RWPE2 (cell line): Measurements from ENCODE around the gene ANKIB1.
"Not testable (repeated sequence)": the region's sequence is repeated elsewhere in the genome, so short reads cannot be mapped to it uniquely, and the experiment has no call there.

Source experiments
- ATAC-seq: fragments of 200-7000 bp; cut with Tn5 transposase; 3 replicates; pipeline ENCODE4 v1.9.1; 2021; ENCODE audit warnings: low read depth
- DNase-seq: peaks from one replicate; pipeline ENCODE4 v3.0.0-alpha.2; 2020; ENCODE audit warnings: low spot score
- H3K27ac ChIP-seq: fragments of 450-650 bp; 2 replicates; pipeline ENCODE4 v1.5.1; 2017; ENCODE audit warnings: mild to moderate bottlenecking; ENCODE audit not compliant: poor library complexity, severe bottlenecking
- H3K27me3 ChIP-seq: fragments of 250-450 bp; sonication (Bioruptor Pico); 2 replicates; pipeline ENCODE4 v1.5.1; 2021; ENCODE audit warnings: mild to moderate bottlenecking, moderate library complexity; ENCODE audit not compliant: insufficient read depth, poor library complexity, severe bottlenecking
- H3K36me3 ChIP-seq: fragments of 250-450 bp; sonication (Bioruptor Pico); 2 replicates; pipeline ENCODE4 v1.5.1; 2020; ENCODE audit warnings: low read depth, mild to moderate bottlenecking, moderate library complexity
- H3K4me1 ChIP-seq: fragments of 250-450 bp; sonication (Bioruptor Pico); 2 replicates; pipeline ENCODE4 v1.5.1; 2021; ENCODE audit warnings: mild to moderate bottlenecking, moderate library complexity; ENCODE audit not compliant: insufficient read depth, poor library complexity, severe bottlenecking
- H3K4me3 ChIP-seq: fragments of 250-450 bp; sonication (Bioruptor Pico); 2 replicates; pipeline ENCODE4 v1.5.1; 2021; ENCODE audit warnings: mild to moderate bottlenecking, moderate library complexity; ENCODE audit not compliant: severe bottlenecking
- H3K9me3 ChIP-seq: fragments of 250-450 bp; sonication (Bioruptor Pico); 2 replicates; pipeline ENCODE4 v1.5.1; 2021; ENCODE audit warnings: mild to moderate bottlenecking, moderate library complexity; ENCODE audit not compliant: severe bottlenecking
- TF ChIP-seq, protein P1 (sequence below): fragments of 450-650 bp; IDR thresholded peaks from one replicate; pipeline ENCODE4 v1.5.1; 2017; ENCODE audit warnings: mild to moderate bottlenecking, moderate library complexity; ENCODE audit not compliant: poor library complexity, severe bottlenecking

The ANKIB1 gene

DNA sequence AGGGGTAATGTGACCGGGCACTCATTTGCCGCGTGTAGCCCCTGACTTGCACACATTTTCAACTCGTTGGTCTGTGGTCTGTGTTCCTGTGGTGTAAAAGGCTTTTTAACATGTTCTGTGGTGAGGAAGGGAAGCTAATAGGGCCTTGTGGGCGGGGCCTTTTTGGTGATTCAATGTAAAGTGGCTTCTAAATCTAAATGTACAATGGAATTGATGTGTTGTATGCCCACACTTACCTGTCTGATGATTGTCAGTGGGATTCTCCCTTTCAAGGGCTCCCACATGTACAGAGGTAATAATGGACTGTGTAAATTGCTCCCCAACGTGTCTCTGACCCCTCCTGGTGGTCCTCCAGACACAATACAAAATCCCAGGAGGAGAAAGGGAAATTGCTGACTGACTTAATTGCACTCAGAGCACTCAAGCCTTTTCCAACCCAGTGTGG lies 158.4 kb downstream of the ANKIB1 start:
- H3K4me1 ChIP-seq = no peaks in the 10 kb centered on the region
- peaks cover 18% of the 10 kb centered on the region for H3K36me3 ChIP-seq
- ATAC-seq (no peak), DNase-seq (no peak)
- H3K9me3 ChIP-seq = no peaks in the 10 kb centered on the region
- H3K27ac ChIP-seq = no peak overlapping the region
- H3K4me3 ChIP-seq = no peak overlapping the region
- H3K27me3 ChIP-seq = no peaks in the 10 kb centered on the region
- TF ChIP-seq, protein P1, sequence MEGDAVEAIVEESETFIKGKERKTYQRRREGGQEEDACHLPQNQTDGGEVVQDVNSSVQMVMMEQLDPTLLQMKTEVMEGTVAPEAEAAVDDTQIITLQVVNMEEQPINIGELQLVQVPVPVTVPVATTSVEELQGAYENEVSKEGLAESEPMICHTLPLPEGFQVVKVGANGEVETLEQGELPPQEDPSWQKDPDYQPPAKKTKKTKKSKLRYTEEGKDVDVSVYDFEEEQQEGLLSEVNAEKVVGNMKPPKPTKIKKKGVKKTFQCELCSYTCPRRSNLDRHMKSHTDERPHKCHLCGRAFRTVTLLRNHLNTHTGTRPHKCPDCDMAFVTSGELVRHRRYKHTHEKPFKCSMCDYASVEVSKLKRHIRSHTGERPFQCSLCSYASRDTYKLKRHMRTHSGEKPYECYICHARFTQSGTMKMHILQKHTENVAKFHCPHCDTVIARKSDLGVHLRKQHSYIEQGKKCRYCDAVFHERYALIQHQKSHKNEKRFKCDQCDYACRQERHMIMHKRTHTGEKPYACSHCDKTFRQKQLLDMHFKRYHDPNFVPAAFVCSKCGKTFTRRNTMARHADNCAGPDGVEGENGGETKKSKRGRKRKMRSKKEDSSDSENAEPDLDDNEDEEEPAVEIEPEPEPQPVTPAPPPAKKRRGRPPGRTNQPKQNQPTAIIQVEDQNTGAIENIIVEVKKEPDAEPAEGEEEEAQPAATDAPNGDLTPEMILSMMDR = no peak

DNA sequence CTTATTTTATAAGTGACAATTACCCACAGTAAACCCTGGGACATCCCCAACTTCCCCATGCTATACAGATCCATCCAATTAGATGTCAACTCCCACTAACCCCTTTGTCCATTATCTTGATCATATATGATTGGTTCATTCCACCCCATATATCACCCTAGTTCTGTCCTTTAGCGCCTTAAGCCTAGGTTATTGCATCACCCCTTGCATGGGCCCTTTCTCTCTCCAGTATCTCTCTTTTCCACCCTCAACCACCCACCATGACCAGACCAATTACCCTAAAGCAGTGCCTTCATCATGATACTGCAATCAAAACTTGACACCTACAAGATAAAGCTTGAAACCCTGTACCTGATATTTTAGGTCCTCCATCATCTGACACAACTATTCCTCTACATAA lies 163.6 kb downstream of the ANKIB1 start:
- DNase-seq (no peak), ATAC-seq (no peak)
- Histone ChIP-seq H3K36me3 (no peaks in the 10 kb centered on the region), H3K27me3 (peaks cover 3% of the 10 kb centered on the region), H3K27ac (no peak overlapping the region), H3K9me3 (no peaks in the 10 kb centered on the region), H3K4me1 (no peaks in the 10 kb centered on the region), H3K4me3 (no peak overlapping the region)
- TF ChIP-seq, protein P1 = no peak

DNA sequence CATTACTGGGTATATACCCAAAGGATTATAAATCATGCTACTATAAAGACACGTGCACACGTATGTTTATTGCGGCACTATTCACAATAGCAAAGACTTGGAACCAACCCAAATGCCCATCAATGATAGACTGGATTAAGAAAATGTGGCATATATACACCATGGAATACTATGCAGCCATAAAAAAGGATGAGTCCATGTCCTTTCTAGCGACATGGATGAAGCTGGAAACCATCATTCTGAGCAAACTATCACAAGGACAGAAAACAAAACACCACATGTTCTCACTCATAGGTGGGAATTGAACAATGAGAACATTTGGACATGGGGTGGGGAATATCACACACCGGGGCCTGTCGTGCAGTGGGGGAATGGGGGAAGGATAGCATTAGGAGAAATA lies 164.4 kb downstream of the ANKIB1 start:
- ATAC-seq = not testable (repeated sequence)

DNA sequence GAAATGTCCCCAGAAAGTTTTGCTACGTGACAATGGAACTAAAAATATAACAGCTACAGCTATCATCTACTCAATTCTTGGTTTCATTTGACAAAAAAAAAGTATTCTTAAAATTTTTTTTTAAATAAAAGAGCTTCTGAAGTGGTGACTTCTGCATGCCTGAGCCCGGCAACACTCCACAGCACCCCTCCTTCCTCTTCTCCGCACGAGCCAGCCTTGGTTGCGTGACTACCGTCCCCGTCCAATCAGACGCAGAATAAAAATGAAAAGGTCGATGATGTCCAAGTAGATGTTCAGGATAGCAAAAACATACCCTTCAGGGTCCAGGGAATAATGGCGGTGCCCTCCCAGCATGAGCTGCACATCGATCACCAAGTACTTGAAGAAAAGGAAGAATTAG lies 167.0 kb downstream of the ANKIB1 start:
- Histone ChIP-seq H3K4me3 (no peak overlapping the region), H3K9me3 (no peaks in the 10 kb centered on the region), H3K4me1 (no peaks in the 10 kb centered on the region), H3K27ac (no peak overlapping the region), H3K27me3 (peaks cover 3% of the 10 kb centered on the region), H3K36me3 (no peaks in the 10 kb centered on the region)
- TF ChIP-seq, protein P1 = no peak
- ATAC-seq = no peak
- no peak for DNase-seq

More for the DNA sequence above, 164.4 kb downstream of the ANKIB1 start:
- not testable (repeated sequence) for DNase-seq, H3K36me3 ChIP-seq, H3K27ac ChIP-seq, H3K27me3 ChIP-seq, H3K9me3 ChIP-seq, H3K4me1 ChIP-seq, H3K4me3 ChIP-seq

DNA sequence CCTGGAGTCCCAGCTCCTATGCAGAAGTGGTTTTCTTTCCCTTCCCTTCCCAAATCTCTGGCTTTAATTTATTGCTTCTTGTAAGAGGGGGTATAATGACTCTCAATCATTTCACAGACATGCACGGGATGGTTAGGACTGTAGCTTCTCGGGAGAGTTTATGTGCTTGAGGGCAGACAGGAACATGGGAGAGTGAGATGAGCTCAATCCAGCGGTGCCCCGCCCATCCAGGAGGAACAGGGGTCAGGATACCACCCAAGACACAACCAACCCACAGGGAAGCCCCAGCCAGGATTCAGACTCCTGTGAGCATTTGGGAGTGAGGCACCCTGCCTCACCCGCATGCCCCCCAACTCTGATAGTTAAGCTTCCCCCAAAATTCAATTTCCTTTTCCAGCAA lies 167.8 kb downstream of the ANKIB1 start:
- TF ChIP-seq, protein P1 = no peak
- Histone ChIP-seq H3K36me3 (no peaks in the 10 kb centered on the region), H3K4me3 (no peak overlapping the region), H3K9me3 (no peaks in the 10 kb centered on the region), H3K27me3 (peaks cover 3% of the 10 kb centered on the region), H3K4me1 (no peaks in the 10 kb centered on the region), H3K27ac (no peak overlapping the region)
- ATAC-seq (no peak), DNase-seq (no peak)
